K562 (cell line): ENCODE results near the gene WDHD1.

Source experiments
- ATF3 ChIP-seq, 2 experiments: fragments of 450-650 bp in 1 of 2; sonication (generic) in 1 of 2; formaldehyde crosslinking in 1 of 2; IDR thresholded peaks in 1 of 2; conservative IDR thresholded peaks in 1 of 2; 2 replicates each; pipeline versions ENCODE4 v1.6.1 to v1.8.1; 2016 to 2023; ENCODE audit warnings: mild to moderate bottlenecking in 2 of 2, moderate library complexity in 2 of 2, inconsistent platforms in 1 of 2, missing genetic modification reagents in 1 of 2
- CTCF ChIP-seq, 3 experiments: IDR thresholded peaks in 2 of 3; conservative IDR thresholded peaks in 1 of 3; 2 replicates each; pipeline ENCODE4 v1.5.1; 2011 to 2012; ENCODE audit warnings: low read length in 3 of 3, mild to moderate bottlenecking in 3 of 3, control low read depth in 2 of 3, improper control_type of control experiment in 1 of 3, inconsistent platforms in 1 of 3, low read depth in 1 of 3, mixed read lengths in 1 of 3, moderate library complexity in 1 of 3; ENCODE audit not compliant: insufficient read depth in 2 of 3
- ETS2 ChIP-seq: IDR thresholded peaks from 2 replicates; pipeline ENCODE4 v1.6.1; 2016; ENCODE audit warnings: borderline replicate concordance, missing genetic modification characterization, mild to moderate bottlenecking, moderate library complexity, missing compliant biosample characterization; ENCODE audit not compliant: poor library complexity, severe bottlenecking
- FOXK1 ChIP-seq: sonication (generic); formaldehyde crosslinking; IDR thresholded peaks from 2 replicates; pipeline ENCODE4 v1.8.0; 2022; ENCODE audit warnings: missing genetic modification reagents, mild to moderate bottlenecking, borderline replicate concordance
- GATAD2A ChIP-seq: fragments of 450-650 bp; IDR thresholded peaks from 2 replicates; pipeline ENCODE4 v1.6.1; 2017
- JUND ChIP-seq, 2 experiments: IDR thresholded peaks; 2 replicates in 1 of 2; 3 replicates in 1 of 2; pipeline ENCODE4 v1.6.1; 2011; ENCODE audit warnings: borderline replicate concordance in 2 of 2, low read depth in 2 of 2, low read length in 2 of 2, improper control_type of control experiment in 1 of 2, missing biosample characterization in 1 of 2, missing genetic modification characterization in 1 of 2, missing genetic modification reagents in 1 of 2
- MBD2 ChIP-seq: sonication (generic); IDR thresholded peaks from 2 replicates; pipeline ENCODE4 v1.6.1; 2016; ENCODE audit warnings: low read depth, borderline replicate concordance
- NR2C2 ChIP-seq, 2 experiments: fragments of 200-800 bp in 1 of 2; sonication (Bioruptor generic) in 1 of 2; sonication (generic) in 1 of 2; formaldehyde crosslinking in 1 of 2; IDR thresholded peaks; 2 replicates each; pipeline versions ENCODE4 v1.6.1 to v1.8.0; 2016 to 2022; ENCODE audit warnings: mild to moderate bottlenecking in 1 of 2, missing compliant biosample characterization in 1 of 2, missing genetic modification characterization in 1 of 2, missing genetic modification reagents in 1 of 2
- NR2F6 ChIP-seq: fragments of 450-650 bp; formaldehyde crosslinking; IDR thresholded peaks from 2 replicates; pipeline ENCODE4 v1.4.0; 2020; ENCODE audit warnings: mild to moderate bottlenecking
- POLR2A ChIP-seq: fragments of 450-650 bp; conservative IDR thresholded peaks from 2 replicates; pipeline ENCODE4 v1.6.1; 2016
- STAT6 ChIP-seq: sonication (generic); formaldehyde crosslinking; IDR thresholded peaks from 2 replicates; pipeline ENCODE4 v1.8.1; 2023; ENCODE audit warnings: mild to moderate bottlenecking, missing genetic modification reagents
- ZNF232 ChIP-seq: sonication (generic); formaldehyde crosslinking; IDR thresholded peaks from 2 replicates; pipeline ENCODE4 v1.8.0; 2022; ENCODE audit warnings: mild to moderate bottlenecking, missing genetic modification reagents
- ZZZ3 ChIP-seq: fragments of 450-650 bp; IDR thresholded peaks from 2 replicates; pipeline ENCODE4 v1.6.1; 2016; ENCODE audit warnings: antibody characterized with exemption, mild to moderate bottlenecking, moderate library complexity

- TF ChIP-seq CTCF (IDR thresholded peaks at IDR 0.05 in 2 of 3, conservative IDR thresholded peaks at IDR 0.05 in 1 of 3; ENCODE audit: insufficient read depth in 2 of 3, low read depth in 1 of 3, low read length in 3 of 3) (no peak), ATF3 (IDR thresholded peaks at IDR 0.05) (no peak), ATF3 (CRISPR knock-in tag; conservative IDR thresholded peaks at IDR 0.05) (no peak), NR2C2 (CRISPR knock-in tag; IDR thresholded peaks at IDR 0.05) (no peak), NR2C2 (tag; IDR thresholded peaks at IDR 0.05) (no peak), FOXK1 (CRISPR knock-in tag) (no peak), JUND (IDR thresholded peaks at IDR 0.05; ENCODE audit: borderline replicate concordance, low read depth, low read length) (no peak), JUND (tag; IDR thresholded peaks at IDR 0.05; ENCODE audit: borderline replicate concordance, low read depth, low read length) (no peak), ETS2 (no peak), ZZZ3 (no peak), NR2F6 (CRISPR knock-in tag) (no peak), ZNF232 (CRISPR knock-in tag) (no peak), POLR2A (no peak), MBD2 (no peak), STAT6 (CRISPR knock-in tag) (no peak), GATAD2A (no peak)
Measured at GRCh38 chr14:54933006-54933405, 93.9 kb downstream of the WDHD1 start.
